Naive thymus-derived CD4-positive, alpha-beta T cell (primary cell): ENCODE results near the gene MRPL43. TPM values are rescaled to one million over a fixed set of nuclear protein-coding genes. Genes with fewer than 3 reads are reported as not detected.

Experiments
- ATAC-seq: fragments of 150-1000 bp; cut with Tn5 transposase; 2 replicates; pipeline ENCODE4 v1.10.0; 2021; ENCODE audit warnings: mild to moderate bottlenecking, moderate library complexity
- CTCF ChIA-PET: fragments of 350-600 bp; sonication (Branson Sonifier 250); formaldehyde crosslinking; loops from one replicate; lab custom pipeline; 2021; ENCODE audit warnings: antibody characterized with exemption; lab: Charles Lee
- POLR2A ChIA-PET: fragments of 350-600 bp; sonication (Branson Sonifier 250); formaldehyde crosslinking; loops from one replicate; lab custom pipeline; 2021; ENCODE audit warnings: antibody characterized with exemption, inconsistent platforms; lab: Charles Lee
- DNase-seq, 9 donors: peaks; one replicate each; pipeline versions ENCODE4 v3.0.0 to v3.0.0-alpha.2; 2020 to 2022; ENCODE audit warnings: mixed read lengths in 1 of 9
- H3K27ac ChIP-seq: one replicate; pipeline ENCODE4 v1.7.0; 2013; ENCODE audit warnings: mild to moderate bottlenecking, low read depth, low read length, moderate library complexity
- H3K27me3 ChIP-seq, 2 donors: one replicate each; pipeline ENCODE4 v1.7.0; 2013; ENCODE audit warnings: low read length in 2 of 2, mild to moderate bottlenecking in 2 of 2, moderate library complexity in 2 of 2; ENCODE audit not compliant: control insufficient read depth in 2 of 2, insufficient read depth in 2 of 2
- H3K36me3 ChIP-seq, 3 experiments: 1 replicate in 2 of 3; 2 replicates in 1 of 3; pipeline ENCODE4 v1.7.0; 2013; ENCODE audit warnings: low read length in 3 of 3, mild to moderate bottlenecking in 3 of 3, moderate library complexity in 1 of 3; ENCODE audit not compliant: insufficient read depth in 3 of 3, control insufficient read depth in 2 of 3
- H3K4me1 ChIP-seq, 2 donors: one replicate each; pipeline ENCODE4 v1.7.0; 2013; ENCODE audit warnings: low read length in 2 of 2, mild to moderate bottlenecking in 2 of 2, moderate library complexity in 1 of 2; ENCODE audit not compliant: control insufficient read depth in 2 of 2, insufficient read depth in 2 of 2
- H3K4me3 ChIP-seq: 2 replicates; pipeline ENCODE4 v1.7.0; 2013; ENCODE audit warnings: mild to moderate bottlenecking, low read length
- H3K9me3 ChIP-seq, 3 experiments: 1 replicate in 2 of 3; 2 replicates in 1 of 3; pipeline ENCODE4 v1.7.0; 2013; ENCODE audit warnings: low read length in 3 of 3; ENCODE audit not compliant: control insufficient read depth in 2 of 3
- H3K27ac Mint-ChIP-seq, 9 donors: one replicate each; pipeline ENCODE4 v1.8.0; 2020 to 2022; ENCODE audit warnings: mixed read lengths in 9 of 9, mild to moderate bottlenecking in 8 of 9, moderate library complexity in 5 of 9, inconsistent platforms in 2 of 9
- H3K27me3 Mint-ChIP-seq, 5 donors: one replicate each; pipeline ENCODE4 v1.8.0; 2021 to 2022; ENCODE audit warnings: mixed read lengths in 5 of 5, mild to moderate bottlenecking in 1 of 5
- H3K36me3 Mint-ChIP-seq, 5 donors: one replicate each; pipeline ENCODE4 v1.8.0; 2020 to 2022; ENCODE audit warnings: mixed read lengths in 5 of 5, mild to moderate bottlenecking in 3 of 5, inconsistent platforms in 1 of 5
- H3K4me1 Mint-ChIP-seq, 7 donors: one replicate each; pipeline ENCODE4 v1.8.0; 2020 to 2022; ENCODE audit warnings: mixed read lengths in 7 of 7, mild to moderate bottlenecking in 3 of 7, inconsistent platforms in 1 of 7
- H3K4me3 Mint-ChIP-seq, 10 donors: one replicate each; pipeline ENCODE4 v1.8.0; 2020 to 2022; ENCODE audit warnings: mild to moderate bottlenecking in 10 of 10, mixed read lengths in 10 of 10, moderate library complexity in 6 of 10, inconsistent platforms in 2 of 10
- H3K9me3 Mint-ChIP-seq, 11 donors: one replicate each; pipeline ENCODE4 v1.8.0; 2020 to 2022; ENCODE audit warnings: mixed read lengths in 11 of 11, mild to moderate bottlenecking in 4 of 11, inconsistent platforms in 1 of 11, moderate library complexity in 1 of 11
- intact Hi-C, 2 donors: fragments of 100-400 bp; cut with micrococcal nuclease; formaldehyde crosslinking; loops; one replicate each; pipeline ENCODE4 v1.15.1; 2023
- polyA plus RNA-seq, 2 donors: library from polyadenylated mRNA; unstranded; fragments of 300-500 nt; fragmentation: Illumina TruSeq; gene quantifications; one replicate each; pipeline ENCODE4 v1.2.3, GENCODE V29; 2021
- total RNA-seq, 6 experiments: library from RNA in 5 of 6; stranded (reverse) in 5 of 6; gene quantifications; 1 replicate in 5 of 6; 2 replicates in 1 of 6; pipeline ENCODE4 v1.2.3 and lab custom pipeline; 2021 to 2026

Gene MRPL43
- total and polyA plus RNA-seq, 7 experiments from 2014 or later = 35.8 to 149 (median 68.3) TPM

- Mint-ChIP-seq H3K27ac (no peak overlapping the region), H3K9me3 (no peaks in the 10 kb centered on the region), H3K4me1 (peaks cover 0 to 10% (median 4%) of the 10 kb centered on the region in 7 donors), H3K36me3 (no peaks in the 10 kb centered on the region), H3K27me3 (peaks cover 32 to 43% (median 39%) of the 10 kb centered on the region in 5 donors), H3K4me3 (no peak overlapping the region)
- Histone ChIP-seq H3K4me3 (no peak overlapping the region), H3K9me3 (no peaks in the 10 kb centered on the region), H3K4me1 (no peaks in the 10 kb centered on the region), H3K36me3 (no peaks in the 10 kb centered on the region), H3K27ac (no peak overlapping the region), H3K27me3 (peaks cover 0 to 2% of the 10 kb centered on the region in 2 donors)
- ChIA-PET CTCF (no interaction called here), POLR2A (no interaction called here)
- intact Hi-C loops = no loop called here
- ATAC-seq (no peak), DNase-seq (no peak)
Observed at GRCh38 chr10:101021239-101021638, 33.9 kb upstream of the MRPL43 start.

- H3K27me3 Mint-ChIP-seq = peaks cover 36 to 46% (median 43%) of the 10 kb centered on the region in 5 donors
- no peaks in the 10 kb centered on the region for H3K4me1 ChIP-seq
- H3K4me1 Mint-ChIP-seq = peaks cover 0 to 10% (median 4%) of the 10 kb centered on the region in 7 donors
- H3K27me3 ChIP-seq = peaks cover 0 to 2% of the 10 kb centered on the region in 2 donors
- ChIA-PET POLR2A (no interaction called here), CTCF (interaction anchor here (0.6 to 2.4 kb wide), 3 partner anchors 11 to 676 kb away, joined by 4 to 12 read pairs (median 4); partner anchors contain the start of genes PDZD7 and SFXN3)
- H3K27ac ChIP-seq = no peak overlapping the region
- no peak overlapping the region for H3K4me3 ChIP-seq
- DNase-seq = no peak
- no peaks in the 10 kb centered on the region for H3K9me3 Mint-ChIP-seq
- no peaks in the 10 kb centered on the region for H3K36me3 ChIP-seq
- H3K4me3 Mint-ChIP-seq = no peak overlapping the region
- H3K27ac Mint-ChIP-seq = no peak overlapping the region
- intact Hi-C loops = no loop called here
- no peak for ATAC-seq
- no peaks in the 10 kb centered on the region for H3K36me3 Mint-ChIP-seq
- H3K9me3 ChIP-seq = no peaks in the 10 kb centered on the region
Observed at GRCh38 chr10:101020427-101021075, 33.3 kb upstream of the MRPL43 start.

- DNase-seq (no peak), ATAC-seq (no peak)
- Histone ChIP-seq H3K4me1 (no peaks in the 10 kb centered on the region), H3K36me3 (no peaks in the 10 kb centered on the region), H3K9me3 (no peaks in the 10 kb centered on the region), H3K4me3 (no peak overlapping the region), H3K27me3 (peaks cover 0 to 2% of the 10 kb centered on the region in 2 donors), H3K27ac (no peak overlapping the region)
- Mint-ChIP-seq H3K4me1 (peaks cover 0 to 16% (median 6%) of the 10 kb centered on the region in 7 donors), H3K9me3 (no peaks in the 10 kb centered on the region), H3K36me3 (no peaks in the 10 kb centered on the region), H3K27ac (no peak overlapping the region), H3K27me3 (peaks cover 47 to 53% (median 50%) of the 10 kb centered on the region in 5 donors), H3K4me3 (peak overlapping the region in 1 of 10 donors; percentile 50)
- intact Hi-C loops = loop anchor here (1.0 to 10.0 kb wide), 5 partner anchors 12 to 275 kb away; partner anchors contain the start of genes PDZD7 (in 2 of the 2), SFXN3 (in 2 of the 2) and PAX2 (in 1 of the 2)
- CTCF ChIA-PET = interaction anchor here (1.0 to 2.4 kb wide), 6 partner anchors 10 to 45 kb away, joined by 3 to 12 read pairs (median 4); partner anchors contain the start of genes PDZD7 and SFXN3
- POLR2A ChIA-PET = interaction anchor here (1.3 kb wide), 1 partner anchor 12 kb away, joined by 3 read pairs; the partner anchor contains the start of genes PDZD7 and SFXN3
Observed at GRCh38 chr10:101019440-101019703, 32.1 kb upstream of the MRPL43 start.

- Mint-ChIP-seq H3K27ac (no peak overlapping the region), H3K27me3 (peaks cover 47 to 53% (median 52%) of the 10 kb centered on the region in 5 donors), H3K4me1 (peaks cover 0 to 20% (median 10%) of the 10 kb centered on the region in 7 donors), H3K36me3 (no peaks in the 10 kb centered on the region), H3K9me3 (no peaks in the 10 kb centered on the region), H3K4me3 (no peak overlapping the region)
- ChIA-PET CTCF (interaction anchor here (0.5 to 2.4 kb wide), 7 partner anchors 10 to 346 kb away, joined by 3 to 12 read pairs (median 4); partner anchors contain the start of genes PDZD7 and SFXN3), POLR2A (interaction anchor here (0.6 to 1.3 kb wide), 2 partner anchors 12 to 341 kb away, joined by 3 read pairs; partner anchors contain the start of genes PDZD7 and SFXN3)
- ATAC-seq = peak; percentile 80
- H3K4me1 ChIP-seq = no peaks in the 10 kb centered on the region
- H3K27ac ChIP-seq = no peak overlapping the region
- H3K4me3 ChIP-seq = no peak overlapping the region
- no peaks in the 10 kb centered on the region for H3K36me3 ChIP-seq
- no peaks in the 10 kb centered on the region for H3K9me3 ChIP-seq
- peaks cover 0 to 2% of the 10 kb centered on the region in 2 donors for H3K27me3 ChIP-seq
- intact Hi-C loops = loop anchor here (1.0 to 10.0 kb wide), 5 partner anchors 12 to 274 kb away; partner anchors contain the start of genes PDZD7 (in 2 of the 2), SFXN3 (in 2 of the 2) and PAX2 (in 1 of the 2)
- DNase-seq = peak in 8 of 9 donors; percentile 45 to 86 (median 56)
Observed at GRCh38 chr10:101018600-101019439, 31.5 kb upstream of the MRPL43 start.

- Mint-ChIP-seq H3K27me3 (peaks cover 48 to 54% (median 53%) of the 10 kb centered on the region in 5 donors), H3K9me3 (no peaks in the 10 kb centered on the region), H3K4me1 (peaks cover 3 to 22% (median 14%) of the 10 kb centered on the region in 7 donors), H3K27ac (no peak overlapping the region), H3K36me3 (no peaks in the 10 kb centered on the region), H3K4me3 (no peak overlapping the region)
- POLR2A ChIA-PET = interaction anchor here (0.6 to 1.3 kb wide), 2 partner anchors 13 to 342 kb away, joined by 3 read pairs; partner anchors contain the start of genes PDZD7 and SFXN3
- DNase-seq (no peak), ATAC-seq (peak; percentile 34)
- CTCF ChIA-PET = interaction anchor here (1.0 to 2.4 kb wide), 3 partner anchors 14 to 42 kb away, joined by 3 to 12 read pairs (median 6); partner anchors contain the start of genes PDZD7 and SFXN3
- Histone ChIP-seq H3K9me3 (no peaks in the 10 kb centered on the region), H3K4me1 (peaks cover 0 to 2% of the 10 kb centered on the region in 2 donors), H3K36me3 (no peaks in the 10 kb centered on the region), H3K4me3 (no peak overlapping the region), H3K27ac (no peak overlapping the region), H3K27me3 (peaks cover 0 to 2% of the 10 kb centered on the region in 2 donors)
- intact Hi-C loops = loop anchor here in 1 of 2 donors (10.0 kb wide), 1 partner anchor 273 kb away; the partner anchor contains the start of gene PAX2
Observed at GRCh38 chr10:101018118-101018599, 30.9 kb upstream of the MRPL43 start.

- Mint-ChIP-seq H3K4me1 (peaks cover 9 to 28% (median 20%) of the 10 kb centered on the region in 7 donors), H3K9me3 (no peaks in the 10 kb centered on the region), H3K4me3 (no peak overlapping the region), H3K27ac (no peak overlapping the region), H3K36me3 (no peaks in the 10 kb centered on the region), H3K27me3 (peaks cover 45 to 58% (median 50%) of the 10 kb centered on the region in 5 donors)
- no peak overlapping the region for H3K27ac ChIP-seq
- peaks cover 0 to 5% of the 10 kb centered on the region in 2 donors for H3K4me1 ChIP-seq
- no peak overlapping the region for H3K4me3 ChIP-seq
- ChIA-PET CTCF (interaction anchor here (1.0 to 4.2 kb wide), 3 partner anchors 17 to 162 kb away, joined by 3 to 56 read pairs (median 3); partner anchors contain the start of gene LZTS2), POLR2A (interaction anchor here (1.0 to 1.1 kb wide), 2 partner anchors 15 to 20 kb away, joined by 3 read pairs; no protein-coding TSS in a partner anchor)
- no peaks in the 10 kb centered on the region for H3K9me3 ChIP-seq
- ATAC-seq (no peak), DNase-seq (no peak)
- no peaks in the 10 kb centered on the region for H3K36me3 ChIP-seq
- intact Hi-C loops = loop anchor here in 1 of 2 donors (10.0 kb wide), 1 partner anchor 272 kb away; the partner anchor contains the start of gene PAX2
- H3K27me3 ChIP-seq = peaks cover 0 to 2% of the 10 kb centered on the region in 2 donors
Observed at GRCh38 chr10:101016814-101017213, 29.5 kb upstream of the MRPL43 start.
